Muscle of arm (tissue), 12 donors: ENCODE measurements around the gene CCT6B. TPM values are rescaled to one million over a fixed set of nuclear protein-coding genes. Genes with fewer than 3 reads are reported as not detected.
A peak's percentile ranks its signal among the peaks of the same experiment; 100 is the strongest.
"Not testable (repeated sequence)": the region's sequence is repeated elsewhere in the genome, so short reads cannot be mapped to it uniquely, and the experiment has no call there.

Experiments used
- DNase-seq: peaks from one replicate; pipeline ENCODE4 v3.0.0-alpha.2; 2013
- polyA plus RNA-seq, 12 donors: library from polyadenylated mRNA; unstranded; fragments of 120-200 nt; gene quantifications; one replicate each; pipeline ENCODE4 v1.2.1, GENCODE V29; 2013; ENCODE audit not compliant: insufficient read length in 12 of 12

The CCT6B gene
- polyA plus RNA-seq, 12 donors, result 1.3 to 3.8 (median 2.3) TPM; not detected in 2

DNA sequence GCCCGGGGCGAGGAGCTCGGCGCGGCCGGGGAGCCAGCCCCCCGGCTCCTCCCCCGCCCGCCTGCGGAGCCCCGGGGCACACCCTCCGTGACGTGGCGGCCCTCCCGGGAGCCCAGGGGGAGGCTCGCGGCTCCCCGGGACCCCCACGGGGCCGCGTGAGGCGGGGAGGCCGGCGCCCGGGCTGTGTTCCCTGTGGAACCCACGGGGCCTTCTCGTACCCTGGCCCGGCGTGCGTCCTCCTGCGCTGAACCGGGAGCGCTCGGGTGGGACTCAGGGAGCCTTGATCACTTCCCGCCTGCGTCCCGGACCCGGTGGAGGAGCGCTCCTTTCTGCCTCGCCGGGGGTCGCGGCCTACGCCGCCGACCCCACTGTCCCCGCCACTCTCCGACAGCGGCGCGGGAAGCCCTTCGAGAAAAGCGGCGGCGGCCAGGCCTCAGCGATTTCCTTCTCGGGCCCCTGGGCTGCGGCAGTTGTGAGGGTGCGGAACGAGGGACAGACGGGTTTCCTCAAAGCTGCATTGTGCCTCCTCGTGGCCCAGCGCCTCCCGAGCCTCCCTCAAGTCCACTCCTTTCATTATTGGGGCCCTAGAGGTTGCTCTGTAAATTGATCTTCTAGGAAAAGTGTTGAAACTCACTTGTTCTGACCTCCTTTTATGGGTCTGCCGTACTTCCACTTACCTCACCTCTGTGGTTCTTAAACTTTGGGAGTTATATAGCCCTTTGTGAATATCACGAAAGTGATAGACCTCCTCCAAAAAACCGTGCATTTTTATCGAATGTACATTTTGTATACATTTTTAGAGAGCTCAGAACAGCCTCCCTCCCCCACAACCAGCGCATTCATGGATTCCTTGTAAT, 19.6 kb upstream of the CCT6B start:
- DNase-seq, result peak; percentile 80

DNA sequence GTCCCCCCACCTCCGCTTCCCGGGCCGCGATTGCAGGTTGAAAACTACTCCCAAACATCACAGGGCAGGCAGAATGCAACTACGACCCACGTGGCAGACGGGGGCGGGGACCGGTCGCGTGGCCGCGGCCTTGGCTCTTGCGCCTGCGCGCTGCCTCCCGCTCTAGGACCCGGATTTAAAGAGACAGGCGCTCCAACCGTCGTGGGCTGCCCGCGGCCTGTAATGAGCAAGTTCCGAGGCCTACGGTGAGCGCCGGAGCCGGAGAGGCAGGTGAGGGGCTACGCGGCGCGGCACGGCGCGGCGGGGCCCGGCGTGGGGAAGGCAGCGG, 19.1 kb upstream of the CCT6B start, which contains the start of gene LIG3:
Gene LIG3, plus strand, starts transcription at position 160 of the 328 bp plus-strand sequence. CDS start 2,494 bp downstream, outside the sequence.
- peak; percentile 96 for DNase-seq

DNA sequence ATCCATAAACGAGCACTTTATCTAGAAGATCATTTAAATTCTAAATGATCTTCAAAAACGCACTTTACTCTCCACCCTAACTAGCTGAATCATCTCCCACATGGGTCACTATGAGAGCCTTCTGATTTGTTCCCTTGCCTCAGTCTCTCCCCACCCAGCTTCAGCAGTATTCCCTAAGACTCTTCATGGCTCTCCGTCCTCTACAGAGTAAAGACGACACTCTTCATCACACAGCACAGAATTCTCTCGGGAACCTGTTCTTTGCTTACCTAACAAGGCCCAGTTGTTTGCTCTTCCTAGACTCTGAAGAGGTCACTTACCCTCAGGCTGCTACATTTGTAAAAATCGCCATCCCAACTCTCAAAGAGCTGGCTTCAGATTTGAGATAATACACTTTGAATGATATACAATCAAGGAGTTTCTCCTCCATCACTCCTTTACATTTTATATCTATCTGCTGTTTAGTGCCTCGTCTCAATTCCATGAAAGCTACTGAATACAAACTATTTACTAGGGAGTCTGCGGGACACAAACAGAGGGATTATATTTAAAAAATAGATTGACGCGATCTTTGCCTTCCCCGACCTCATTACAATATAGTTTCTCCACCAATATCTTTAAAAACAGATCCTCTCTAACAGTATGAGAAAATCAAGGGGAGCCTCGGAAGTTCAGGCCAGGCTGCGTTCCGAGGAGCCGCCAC, 18.5 kb upstream of the CCT6B start:
- DNase-seq, result no peak

DNA sequence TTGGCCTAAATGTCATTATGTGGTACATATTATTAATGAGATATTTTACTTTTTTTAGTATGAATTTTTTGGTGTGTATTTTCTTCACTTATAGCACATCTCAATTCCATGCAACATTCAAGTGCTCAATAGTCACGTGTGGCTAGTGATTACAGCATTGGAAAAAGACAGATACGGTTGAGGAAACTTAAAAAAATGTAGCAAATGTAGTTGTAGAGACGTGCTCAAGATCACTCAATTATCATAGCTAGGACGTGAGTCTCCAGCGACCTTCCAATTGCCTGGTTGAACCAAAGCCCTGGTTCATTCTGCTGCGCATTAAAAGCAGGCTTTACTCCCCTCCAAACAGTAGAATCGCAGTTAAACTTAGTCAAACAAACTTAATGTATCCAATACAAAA, 17.9 kb upstream of the CCT6B start:
- DNase-seq, result no peak

DNA sequence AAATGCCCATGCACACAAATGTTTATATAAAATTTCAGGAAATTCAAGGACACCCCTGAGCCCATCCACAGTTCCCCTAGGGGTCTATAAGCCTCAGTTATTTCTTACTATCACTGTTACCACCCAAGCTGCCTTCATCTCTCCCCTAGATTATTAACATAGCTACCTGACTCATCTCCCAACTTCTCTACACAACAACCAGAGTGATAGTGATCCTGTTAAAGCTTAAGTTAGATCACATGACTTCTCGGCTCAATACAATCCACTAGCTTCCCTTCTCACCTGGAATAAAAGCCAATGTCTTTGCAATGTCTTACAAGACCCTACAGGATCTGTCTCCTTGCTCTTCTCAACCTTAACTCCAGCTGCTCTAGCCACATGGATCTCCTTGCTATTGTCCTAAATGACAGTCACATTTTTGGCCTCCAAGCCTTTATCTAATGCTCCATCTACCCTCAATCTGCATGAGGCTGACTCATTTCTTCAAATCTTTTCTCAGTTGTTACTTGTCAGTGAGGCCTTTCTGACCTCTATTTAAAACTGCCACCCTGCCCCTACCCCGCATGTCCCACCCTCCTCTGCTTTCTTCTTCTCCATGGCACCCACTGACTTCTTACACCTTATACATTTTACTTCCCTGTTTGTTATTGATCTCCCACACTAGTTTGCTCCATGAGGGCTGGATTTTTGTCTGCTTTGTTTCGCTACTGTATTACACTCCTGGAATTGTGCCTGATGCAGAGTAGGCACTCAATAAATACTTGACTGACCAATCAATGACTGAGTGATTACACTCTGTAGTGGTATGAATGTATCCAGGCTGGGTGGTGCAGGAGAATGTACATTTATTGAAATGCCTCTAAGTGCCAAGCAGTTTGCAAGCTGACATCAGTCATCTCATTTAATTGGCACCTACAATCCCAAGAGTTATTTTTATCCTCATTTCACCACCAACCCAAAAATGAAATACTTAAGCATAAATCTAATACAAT, 13.8 kb upstream of the CCT6B start:
- no peak for DNase-seq

DNA sequence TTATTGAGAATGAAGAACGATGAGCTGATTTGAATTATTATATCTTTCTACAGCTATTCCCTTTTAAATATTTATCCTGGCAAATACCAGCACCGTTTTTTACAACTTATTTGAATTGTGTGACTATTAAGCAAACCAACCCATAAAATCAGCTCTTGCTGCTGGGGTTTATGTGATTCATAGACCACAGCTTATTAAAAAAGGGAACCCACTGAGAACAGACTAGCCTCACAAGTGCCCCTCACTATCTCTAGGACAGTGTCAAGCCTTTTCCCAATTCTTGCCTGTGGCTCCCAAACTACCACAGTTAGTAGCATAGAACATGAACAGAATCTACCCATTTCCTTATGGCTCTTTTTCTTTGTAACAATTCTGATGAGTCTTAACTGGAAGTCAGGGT, 12.9 kb upstream of the CCT6B start:
- DNase-seq, result no peak

DNA sequence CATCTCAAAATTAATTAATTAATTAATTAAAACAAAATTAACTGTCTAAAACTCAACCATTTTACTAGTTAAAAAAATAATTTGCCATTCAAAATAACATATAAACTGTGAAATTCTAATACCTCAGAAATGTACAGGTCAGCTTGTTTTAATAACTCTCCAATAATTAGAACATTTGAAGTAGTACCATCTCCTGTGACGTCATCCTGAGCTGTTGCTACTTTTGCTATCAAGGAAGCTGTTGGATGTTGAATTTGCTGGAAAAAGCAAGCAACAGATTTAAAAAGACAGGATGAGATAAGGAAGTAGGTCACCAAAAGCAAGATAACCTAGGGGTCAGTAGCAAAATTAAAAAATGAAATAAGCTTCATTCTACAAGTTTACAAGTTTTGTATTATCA, 2.8 kb downstream of the CCT6B start:
- DNase-seq, result no peak

DNA sequence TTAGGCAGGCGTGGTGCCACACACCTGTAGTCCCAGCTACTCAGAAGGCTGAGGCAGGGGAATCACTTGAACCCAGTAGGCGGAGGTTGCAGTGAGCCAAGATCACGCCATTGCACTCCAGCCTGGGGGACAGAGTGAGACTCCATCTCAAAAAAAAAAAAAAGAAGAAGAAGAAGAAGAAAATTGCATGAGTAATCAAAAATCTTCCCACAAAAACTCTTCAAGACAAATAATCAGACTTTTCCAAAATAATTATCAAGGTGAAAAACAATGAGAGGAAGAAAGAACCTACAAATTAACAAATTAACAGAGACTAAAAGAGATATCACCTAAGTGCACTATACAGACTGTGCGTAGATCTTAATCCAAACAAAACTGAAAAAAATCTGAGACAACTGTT, 10.5 kb downstream of the CCT6B start:
- not testable (repeated sequence) for DNase-seq

DNA sequence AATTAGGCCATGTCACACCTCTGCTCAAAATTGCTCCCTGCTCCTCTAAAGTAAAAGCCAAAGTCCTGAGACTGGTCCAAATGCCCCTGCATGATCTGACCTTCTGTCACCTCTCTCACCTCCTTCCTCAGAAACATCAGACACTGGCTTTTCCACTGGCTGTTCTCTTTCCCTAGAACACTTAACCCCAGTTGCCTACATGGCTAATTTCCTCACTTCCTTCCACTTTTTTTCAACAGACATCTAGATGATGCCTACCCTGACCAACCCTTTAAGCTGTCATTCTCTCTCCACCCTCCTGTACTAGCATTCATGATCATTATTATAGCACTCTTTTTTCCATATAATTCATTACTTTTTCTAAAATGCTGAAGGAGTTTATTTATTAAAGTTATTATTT, 31.0 kb downstream of the CCT6B start:
- DNase-seq, result no peak

DNA sequence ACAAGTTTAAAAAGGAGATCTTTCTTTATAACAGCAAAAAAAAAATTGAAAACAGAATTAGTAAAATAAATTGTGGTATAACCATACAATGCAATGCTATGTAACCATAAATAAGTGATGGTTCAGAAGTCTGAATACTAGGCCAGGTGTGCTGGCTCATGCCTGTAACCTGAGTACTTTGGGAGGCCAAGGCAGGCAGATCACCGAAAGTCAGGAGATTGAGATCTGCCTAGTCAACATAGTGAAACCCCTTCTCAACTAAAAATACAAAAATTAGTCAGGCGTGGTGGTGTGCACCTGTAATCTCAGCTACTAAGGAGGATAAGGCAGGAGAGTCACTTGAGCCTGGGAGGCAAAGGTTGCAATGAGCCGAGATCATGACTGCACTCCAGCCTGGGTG, 34.6 kb downstream of the CCT6B start:
- DNase-seq, result no peak

DNA sequence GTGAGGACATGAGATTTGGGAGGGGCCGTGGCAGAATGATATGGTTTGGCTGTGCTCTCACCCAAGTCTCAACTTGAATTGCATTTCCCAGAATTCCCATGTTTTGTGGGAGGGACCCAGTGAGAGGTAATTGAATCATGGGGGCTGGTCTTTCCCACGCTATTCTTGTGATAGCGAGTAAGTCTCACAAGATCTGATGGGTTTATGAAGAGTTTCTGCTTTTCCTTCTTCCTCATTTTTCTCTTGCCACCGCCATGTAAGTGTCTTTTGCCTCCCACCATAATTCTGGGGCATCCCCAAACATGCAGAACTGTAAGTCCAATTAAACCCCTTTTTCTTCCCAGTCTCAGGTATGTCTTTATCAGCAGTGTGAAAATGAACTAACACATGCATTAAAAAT, 40.6 kb downstream of the CCT6B start:
- no peak for DNase-seq

DNA sequence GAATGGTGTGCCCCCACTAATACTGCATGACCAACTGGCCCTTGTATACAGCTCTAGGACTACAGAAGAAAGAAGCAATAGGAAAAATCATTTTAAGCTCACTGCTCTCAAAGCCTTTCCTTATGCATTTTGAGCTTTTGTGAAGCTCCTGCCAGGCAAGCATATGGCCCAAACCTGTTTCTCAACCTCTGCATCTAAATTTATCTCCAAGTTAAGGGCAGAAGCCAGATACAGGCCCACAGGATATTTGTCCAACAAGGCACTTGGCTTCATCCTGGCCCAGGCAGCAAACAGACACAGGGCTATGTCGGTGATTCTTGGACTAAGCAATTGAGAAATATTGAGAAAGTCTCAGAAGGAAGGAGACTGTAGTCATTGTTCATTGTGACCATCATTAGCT, 43.9 kb downstream of the CCT6B start:
- no peak for DNase-seq

DNA sequence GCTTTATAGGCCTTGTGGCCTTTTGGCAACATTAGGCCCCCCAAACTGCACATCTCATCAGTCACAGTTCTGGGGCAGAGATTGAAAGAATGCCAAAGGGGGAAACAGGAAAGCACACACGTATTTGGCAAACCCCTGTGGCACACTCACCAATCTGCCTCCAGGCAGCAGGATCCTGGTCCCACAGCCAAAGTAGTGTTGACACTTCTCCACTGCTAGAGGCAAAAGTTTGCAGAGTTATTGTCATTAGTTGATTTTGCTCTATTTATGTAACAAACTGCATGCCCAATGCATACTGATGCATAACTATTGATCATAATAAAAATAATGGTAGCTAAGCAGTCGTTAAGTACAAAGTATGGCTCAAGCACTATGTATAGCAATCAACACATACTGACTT, 45.1 kb downstream of the CCT6B start:
- no peak for DNase-seq

DNA sequence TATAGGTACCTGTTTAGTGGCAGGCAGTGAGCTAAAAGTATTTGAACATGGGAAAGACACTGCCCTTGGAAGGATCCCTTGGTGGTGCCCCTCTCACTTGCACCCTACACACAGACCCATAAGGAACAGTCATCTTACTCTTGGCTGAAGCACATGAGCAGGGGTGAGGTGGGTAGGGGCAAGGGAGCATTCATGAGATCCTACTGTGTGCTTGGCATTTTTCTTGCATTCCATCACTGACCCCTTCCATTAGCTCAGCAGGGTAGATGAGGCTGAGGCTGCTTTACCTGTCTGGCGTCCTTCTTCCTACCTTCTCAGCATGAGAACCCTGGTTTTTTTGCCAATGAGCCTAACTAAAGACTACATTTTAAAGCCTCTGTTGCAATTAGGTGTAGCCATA, 48.3 kb downstream of the CCT6B start:
- DNase-seq, result no peak

DNA sequence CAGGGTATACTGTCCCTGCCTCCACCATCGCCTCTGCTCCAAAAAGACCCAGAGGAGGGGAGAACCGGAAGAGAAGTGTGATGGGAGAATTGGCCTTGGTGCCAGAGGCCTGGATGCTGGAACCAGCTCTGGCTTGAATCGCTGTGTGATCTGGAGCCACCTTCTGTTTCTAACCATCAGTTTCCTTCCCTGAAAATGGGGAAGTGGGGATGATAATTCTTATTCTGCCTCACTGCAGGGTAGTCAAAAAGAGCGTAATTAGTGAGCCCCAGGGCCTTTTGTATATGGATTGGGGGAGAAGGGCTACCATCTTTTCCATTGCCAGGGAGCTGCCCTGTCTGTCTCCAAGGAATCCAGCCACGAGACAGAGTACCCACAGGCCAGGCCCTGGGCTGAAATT, 52.2 kb downstream of the CCT6B start:
- DNase-seq, result no peak

DNA sequence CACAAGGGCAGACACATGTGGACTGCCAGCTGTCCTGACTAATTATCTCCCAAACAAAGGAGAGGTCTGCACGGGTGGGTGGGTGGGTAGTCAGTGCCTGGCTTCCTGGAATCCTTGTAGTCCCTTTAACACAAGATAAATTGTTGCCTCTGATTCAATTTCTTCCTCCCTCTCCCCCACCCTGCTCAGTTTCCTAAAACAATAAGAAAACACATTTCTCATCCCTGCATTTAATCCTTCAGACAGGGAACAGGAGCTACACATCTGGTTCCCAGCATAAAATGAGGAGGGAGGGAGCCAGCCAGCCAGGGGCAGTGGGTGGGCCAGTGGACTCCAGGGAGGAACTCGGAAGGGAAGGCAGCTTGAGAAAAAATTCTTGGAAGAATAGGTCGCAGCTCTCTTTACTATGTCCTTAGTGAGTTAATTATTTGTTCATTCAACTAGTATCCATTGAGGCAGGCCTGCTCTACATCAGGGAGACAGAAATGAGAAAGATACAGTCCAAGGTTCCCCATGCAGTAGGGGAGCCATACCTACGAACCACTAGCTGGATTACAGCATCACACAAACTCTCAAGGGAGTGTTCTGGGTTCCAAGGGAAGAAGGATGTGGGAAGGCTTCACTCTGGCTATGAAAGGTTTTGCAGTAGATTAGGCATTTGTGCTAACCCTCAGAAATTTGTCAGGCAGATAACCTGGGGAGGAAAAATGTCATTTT, 58.3 kb downstream of the CCT6B start:
- DNase-seq, result no peak

DNA sequence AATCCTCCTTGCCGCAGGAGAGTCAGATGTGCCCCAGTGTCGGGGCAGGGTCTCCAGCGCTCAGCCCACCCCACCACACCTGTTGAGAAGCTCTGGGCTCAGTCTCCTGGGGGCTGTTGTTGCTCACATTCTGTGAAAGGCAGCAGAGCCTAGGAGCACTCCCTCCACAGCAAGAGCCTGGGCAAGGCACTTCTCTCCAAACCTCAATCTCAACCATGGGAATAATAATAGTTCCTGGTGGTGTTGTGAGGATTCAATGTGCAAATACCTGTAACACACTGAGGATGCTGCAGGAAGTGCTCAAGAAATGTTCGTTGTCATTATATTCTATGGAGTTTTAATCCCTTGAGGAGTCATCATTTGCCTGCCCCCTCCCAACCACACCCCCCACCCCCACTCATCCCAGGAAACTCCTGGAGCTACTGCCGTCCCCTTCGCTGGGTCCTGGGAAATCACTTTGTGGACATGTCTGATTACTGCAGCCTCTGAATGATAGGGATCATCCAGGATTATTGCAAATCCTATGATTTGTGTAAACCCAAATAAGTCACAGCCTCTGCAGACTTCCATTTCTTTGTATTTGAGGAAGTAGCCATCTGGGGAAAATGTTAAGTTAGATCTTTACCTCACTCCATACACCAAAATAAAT, 61.5 kb downstream of the CCT6B start:
- DNase-seq, result no peak

DNA sequence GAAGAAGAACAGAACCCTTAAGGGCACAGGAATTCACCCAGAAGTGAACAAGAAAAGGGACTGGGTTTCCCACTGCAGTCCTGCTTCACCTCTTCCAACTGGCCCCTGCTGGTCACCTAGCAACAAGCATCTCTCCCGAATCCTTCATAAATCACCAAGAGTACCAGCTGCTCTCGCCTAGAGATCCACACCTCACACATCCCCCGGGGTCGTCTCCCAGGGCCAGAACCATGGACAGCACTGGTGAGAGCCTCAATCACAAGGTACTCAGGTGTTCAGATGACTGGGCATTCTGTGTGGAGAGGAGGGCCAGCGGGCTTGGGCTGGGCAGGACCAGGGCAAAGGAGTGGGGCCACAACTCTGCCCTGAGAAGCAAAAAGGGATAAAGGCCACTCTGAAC, 65.9 kb downstream of the CCT6B start:
- no peak for DNase-seq

DNA sequence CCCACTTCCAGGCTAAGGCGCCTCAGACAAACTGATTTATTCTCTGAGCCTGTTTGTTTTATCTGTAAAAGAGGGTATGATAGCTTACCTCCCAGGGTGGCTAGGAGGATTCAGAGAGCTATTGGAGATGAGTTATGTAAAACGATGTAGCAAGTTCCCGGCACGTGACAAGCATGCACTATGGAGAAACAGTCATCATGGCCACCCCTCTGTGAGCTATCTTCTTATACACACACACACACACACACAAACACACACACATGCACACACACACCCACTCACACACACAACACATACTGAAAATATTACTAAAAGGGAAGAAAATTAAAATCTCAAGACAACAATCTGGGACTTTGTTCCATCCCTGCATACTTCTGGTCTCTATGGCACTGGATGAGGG, 66.3 kb downstream of the CCT6B start:
- DNase-seq, result no peak

DNA sequence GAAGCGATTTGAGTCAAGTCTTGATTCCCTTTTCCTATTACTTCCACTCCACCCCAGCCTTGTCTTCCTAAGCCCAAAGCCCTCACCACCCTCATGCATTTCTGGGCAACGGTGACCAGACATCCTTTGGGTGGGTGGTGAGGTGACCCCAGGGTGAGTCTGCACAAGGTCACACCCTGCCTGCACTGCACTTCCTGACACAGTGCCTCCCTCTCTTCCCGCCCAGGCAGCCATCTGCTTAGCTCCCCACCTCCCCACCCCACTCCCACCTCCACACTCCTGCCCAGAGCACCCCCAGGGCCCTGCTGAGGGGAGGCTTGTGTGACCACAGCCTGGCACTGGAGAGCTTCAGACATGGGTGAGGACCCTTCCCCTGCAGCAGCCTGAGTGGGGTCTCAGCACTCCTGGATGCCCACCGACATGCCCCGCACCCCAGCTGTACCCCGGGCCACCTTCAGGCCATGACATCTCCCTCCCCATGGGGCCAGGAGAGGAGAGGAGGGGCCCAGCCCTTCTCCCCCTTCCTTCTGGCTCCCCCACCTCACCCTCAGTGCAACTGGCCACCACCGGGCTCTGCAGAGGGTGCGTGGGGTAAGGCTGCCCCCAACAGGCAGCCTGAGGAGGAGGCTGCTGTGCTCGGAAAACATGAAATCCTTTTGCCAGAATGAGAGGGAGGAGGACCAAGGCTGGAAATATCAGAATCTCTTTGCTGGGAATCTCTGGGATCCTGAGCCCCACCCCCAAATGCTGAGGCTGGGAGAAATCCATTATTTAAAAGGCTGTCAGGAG, 68.6 kb downstream of the CCT6B start:
- DNase-seq, result no peak
